WTC11 (cell line): ENCODE measurements around the gene SPDEF.

Experiments used
- CREM ChIP-seq: sonication (generic); formaldehyde crosslinking; IDR thresholded peaks from 2 replicates; pipeline ENCODE4 v1.8.1; 2022; ENCODE audit warnings: mild to moderate bottlenecking, missing genetic modification reagents, moderate library complexity
- FOXK1 ChIP-seq: sonication (generic); formaldehyde crosslinking; IDR thresholded peaks from 2 replicates; pipeline ENCODE4 v1.8.0; 2022; ENCODE audit warnings: mild to moderate bottlenecking, moderate library complexity, missing genetic modification reagents
- NFYB ChIP-seq: sonication (generic); formaldehyde crosslinking; conservative IDR thresholded peaks from 2 replicates; pipeline ENCODE4 v1.8.0; 2022; ENCODE audit warnings: low read depth, missing genetic modification reagents
- NR1H2 ChIP-seq: sonication (generic); formaldehyde crosslinking; IDR thresholded peaks from 2 replicates; pipeline ENCODE4 v1.9.0; 2021; ENCODE audit warnings: mild to moderate bottlenecking, moderate library complexity, missing genetic modification reagents
- NR3C1 ChIP-seq: sonication (generic); formaldehyde crosslinking; conservative IDR thresholded peaks from 2 replicates; pipeline ENCODE4 v1.8.1; 2023; ENCODE audit warnings: low read depth, mild to moderate bottlenecking, missing genetic modification reagents
- ZNF121 ChIP-seq: sonication (generic); formaldehyde crosslinking; IDR thresholded peaks from 2 replicates; pipeline ENCODE4 v1.8.0; 2023; ENCODE audit warnings: missing genetic modification reagents
- TF ChIP-seq, protein P1 (sequence below): fragments of 200-600 bp; IDR thresholded peaks from 2 replicates; pipeline ENCODE4 v1.8.0; 2022; ENCODE audit warnings: antibody characterized with exemption
- TF ChIP-seq, protein P2 (sequence below): sonication (generic); formaldehyde crosslinking; IDR thresholded peaks from 2 replicates; pipeline ENCODE4 v1.8.1; 2022; ENCODE audit warnings: missing genetic modification reagents, borderline replicate concordance
- TF ChIP-seq, protein P3 (sequence below): sonication (generic); formaldehyde crosslinking; IDR thresholded peaks from 2 replicates; pipeline ENCODE4 v1.8.1; 2022; ENCODE audit warnings: low read depth, missing genetic modification reagents, borderline replicate concordance

DNA sequence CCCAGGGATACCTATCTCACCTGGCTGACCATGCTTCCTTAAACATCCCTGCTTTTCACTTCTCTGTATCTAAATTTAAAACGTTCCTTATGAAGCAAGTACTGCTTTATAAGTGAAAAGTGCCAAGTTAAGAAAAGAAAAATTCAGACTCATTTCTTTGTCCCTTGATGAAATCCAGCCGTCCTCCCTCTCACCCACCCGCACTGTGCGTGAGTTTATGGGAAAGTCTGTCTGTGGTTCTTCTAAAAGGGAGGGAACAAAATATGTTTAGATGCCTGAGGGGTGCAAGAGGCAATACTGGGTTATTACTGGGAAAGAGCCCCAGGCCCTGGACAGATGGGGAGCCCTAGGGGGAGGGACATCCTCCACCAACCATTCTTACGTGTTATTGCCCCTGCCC is 31.2 kb downstream of the SPDEF start:
- TF ChIP-seq NR3C1 (CRISPR knock-in tag) (no peak), NFYB (CRISPR knock-in tag) (no peak), FOXK1 (CRISPR knock-in tag) (no peak), CREM (CRISPR knock-in tag) (no peak), ZNF121 (CRISPR knock-in tag) (no peak), NR1H2 (no peak)
- TF ChIP-seq, protein P1, sequence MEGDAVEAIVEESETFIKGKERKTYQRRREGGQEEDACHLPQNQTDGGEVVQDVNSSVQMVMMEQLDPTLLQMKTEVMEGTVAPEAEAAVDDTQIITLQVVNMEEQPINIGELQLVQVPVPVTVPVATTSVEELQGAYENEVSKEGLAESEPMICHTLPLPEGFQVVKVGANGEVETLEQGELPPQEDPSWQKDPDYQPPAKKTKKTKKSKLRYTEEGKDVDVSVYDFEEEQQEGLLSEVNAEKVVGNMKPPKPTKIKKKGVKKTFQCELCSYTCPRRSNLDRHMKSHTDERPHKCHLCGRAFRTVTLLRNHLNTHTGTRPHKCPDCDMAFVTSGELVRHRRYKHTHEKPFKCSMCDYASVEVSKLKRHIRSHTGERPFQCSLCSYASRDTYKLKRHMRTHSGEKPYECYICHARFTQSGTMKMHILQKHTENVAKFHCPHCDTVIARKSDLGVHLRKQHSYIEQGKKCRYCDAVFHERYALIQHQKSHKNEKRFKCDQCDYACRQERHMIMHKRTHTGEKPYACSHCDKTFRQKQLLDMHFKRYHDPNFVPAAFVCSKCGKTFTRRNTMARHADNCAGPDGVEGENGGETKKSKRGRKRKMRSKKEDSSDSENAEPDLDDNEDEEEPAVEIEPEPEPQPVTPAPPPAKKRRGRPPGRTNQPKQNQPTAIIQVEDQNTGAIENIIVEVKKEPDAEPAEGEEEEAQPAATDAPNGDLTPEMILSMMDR = no peak
- TF ChIP-seq, protein P2, sequence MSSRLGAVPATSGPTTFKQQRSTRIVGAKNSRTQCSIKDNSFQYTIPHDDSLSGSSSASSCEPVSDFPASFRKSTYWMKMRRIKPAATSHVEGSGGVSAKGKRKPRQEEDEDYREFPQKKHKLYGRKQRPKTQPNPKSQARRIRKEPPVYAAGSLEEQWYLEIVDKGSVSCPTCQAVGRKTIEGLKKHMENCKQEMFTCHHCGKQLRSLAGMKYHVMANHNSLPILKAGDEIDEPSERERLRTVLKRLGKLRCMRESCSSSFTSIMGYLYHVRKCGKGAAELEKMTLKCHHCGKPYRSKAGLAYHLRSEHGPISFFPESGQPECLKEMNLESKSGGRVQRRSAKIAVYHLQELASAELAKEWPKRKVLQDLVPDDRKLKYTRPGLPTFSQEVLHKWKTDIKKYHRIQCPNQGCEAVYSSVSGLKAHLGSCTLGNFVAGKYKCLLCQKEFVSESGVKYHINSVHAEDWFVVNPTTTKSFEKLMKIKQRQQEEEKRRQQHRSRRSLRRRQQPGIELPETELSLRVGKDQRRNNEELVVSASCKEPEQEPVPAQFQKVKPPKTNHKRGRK (CRISPR knock-in tag) = no peak
- TF ChIP-seq, protein P3, sequence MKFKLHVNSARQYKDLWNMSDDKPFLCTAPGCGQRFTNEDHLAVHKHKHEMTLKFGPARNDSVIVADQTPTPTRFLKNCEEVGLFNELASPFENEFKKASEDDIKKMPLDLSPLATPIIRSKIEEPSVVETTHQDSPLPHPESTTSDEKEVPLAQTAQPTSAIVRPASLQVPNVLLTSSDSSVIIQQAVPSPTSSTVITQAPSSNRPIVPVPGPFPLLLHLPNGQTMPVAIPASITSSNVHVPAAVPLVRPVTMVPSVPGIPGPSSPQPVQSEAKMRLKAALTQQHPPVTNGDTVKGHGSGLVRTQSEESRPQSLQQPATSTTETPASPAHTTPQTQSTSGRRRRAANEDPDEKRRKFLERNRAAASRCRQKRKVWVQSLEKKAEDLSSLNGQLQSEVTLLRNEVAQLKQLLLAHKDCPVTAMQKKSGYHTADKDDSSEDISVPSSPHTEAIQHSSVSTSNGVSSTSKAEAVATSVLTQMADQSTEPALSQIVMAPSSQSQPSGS (CRISPR knock-in tag) = no peak
